GM19099 (cell line): Measurements from ENCODE around the gene RNF144A.

Experiments used
- POLR2A ChIP-seq: IDR thresholded peaks from 3 replicates; pipeline ENCODE4 v1.6.1; 2011; ENCODE audit warnings: low read depth; ENCODE audit not compliant: insufficient read length; ENCODE audit errors: extremely low read depth

Gene RNF144A

DNA sequence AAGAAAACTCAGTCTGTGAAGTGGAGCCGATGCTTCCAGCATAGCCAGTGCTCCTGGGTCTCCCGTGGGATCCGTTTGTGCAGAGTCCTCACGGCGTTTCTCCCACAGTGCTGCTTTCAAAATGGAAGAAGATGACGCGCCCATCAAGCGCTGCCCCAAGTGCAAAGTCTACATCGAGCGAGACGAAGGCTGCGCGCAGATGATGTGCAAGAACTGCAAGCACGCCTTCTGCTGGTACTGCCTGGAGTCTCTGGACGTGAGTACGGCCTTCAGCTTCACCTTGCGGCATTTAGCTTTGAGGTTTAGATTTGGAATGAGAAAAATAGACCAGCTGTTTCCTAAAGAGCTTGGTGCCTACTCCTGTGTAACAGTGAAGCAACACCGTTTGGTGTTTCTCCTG, 107.0 kb downstream of the RNF144A start:
- TF ChIP-seq POLR2A = no peak

DNA sequence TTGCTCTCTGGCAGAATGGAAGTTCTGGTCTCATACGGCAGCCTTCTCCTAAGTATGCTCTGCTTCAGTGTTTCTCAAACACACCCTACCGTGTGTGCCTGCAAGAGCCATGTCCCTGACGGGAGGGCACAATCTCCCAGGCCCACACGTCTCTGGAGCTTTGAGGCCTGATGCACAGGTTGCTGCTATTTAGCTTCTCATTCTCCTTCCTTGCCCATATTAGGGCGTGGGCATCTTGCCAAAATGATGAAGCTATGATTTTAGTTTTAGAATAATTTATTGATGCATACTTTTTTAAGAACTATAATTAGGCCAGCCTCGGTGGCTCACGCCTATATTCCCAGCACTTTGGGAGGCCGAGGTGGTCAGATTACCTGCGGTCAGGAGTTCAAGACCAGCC, 107.9 kb downstream of the RNF144A start:
- no peak for TF ChIP-seq POLR2A

DNA sequence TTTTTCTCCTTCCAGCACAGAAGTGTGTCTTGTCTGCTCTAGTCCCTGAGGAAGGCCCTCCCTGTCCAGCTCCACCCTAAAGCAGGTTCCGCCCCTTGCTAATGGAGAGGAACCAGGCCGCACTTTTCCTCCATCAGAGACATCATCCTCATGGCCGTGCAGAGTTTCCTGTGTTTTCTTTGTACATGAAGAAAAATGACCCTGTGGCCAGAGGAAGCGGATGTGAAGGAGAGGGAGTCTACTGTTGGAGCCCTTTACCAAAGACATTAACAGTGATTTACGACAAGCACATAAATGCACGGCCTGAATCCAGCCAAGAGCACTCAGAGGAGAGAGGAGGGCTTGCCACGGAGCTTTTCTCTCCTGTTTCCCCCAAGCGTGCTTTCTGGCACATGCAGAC, 109.5 kb downstream of the RNF144A start:
- no peak for TF ChIP-seq POLR2A

DNA sequence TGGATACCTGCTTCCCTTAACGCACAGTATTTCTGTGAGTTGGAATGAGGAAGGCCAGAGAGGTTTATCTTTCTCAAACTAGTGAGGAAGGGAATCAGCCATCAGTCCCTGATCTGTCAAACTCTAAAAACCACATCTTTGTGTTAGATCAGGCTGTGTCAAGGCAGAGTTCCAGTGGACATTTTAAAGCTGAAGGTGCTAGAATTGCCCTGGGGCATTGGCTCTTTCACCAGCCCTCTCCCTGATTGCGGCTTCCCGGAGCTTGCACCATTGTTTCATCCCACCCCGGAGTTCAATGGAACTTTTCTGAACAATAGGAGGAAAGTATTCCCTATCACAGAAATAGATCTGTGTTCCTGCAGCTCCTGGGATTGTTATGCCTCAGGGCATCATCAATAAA, 110.2 kb downstream of the RNF144A start:
- TF ChIP-seq POLR2A = no peak

DNA sequence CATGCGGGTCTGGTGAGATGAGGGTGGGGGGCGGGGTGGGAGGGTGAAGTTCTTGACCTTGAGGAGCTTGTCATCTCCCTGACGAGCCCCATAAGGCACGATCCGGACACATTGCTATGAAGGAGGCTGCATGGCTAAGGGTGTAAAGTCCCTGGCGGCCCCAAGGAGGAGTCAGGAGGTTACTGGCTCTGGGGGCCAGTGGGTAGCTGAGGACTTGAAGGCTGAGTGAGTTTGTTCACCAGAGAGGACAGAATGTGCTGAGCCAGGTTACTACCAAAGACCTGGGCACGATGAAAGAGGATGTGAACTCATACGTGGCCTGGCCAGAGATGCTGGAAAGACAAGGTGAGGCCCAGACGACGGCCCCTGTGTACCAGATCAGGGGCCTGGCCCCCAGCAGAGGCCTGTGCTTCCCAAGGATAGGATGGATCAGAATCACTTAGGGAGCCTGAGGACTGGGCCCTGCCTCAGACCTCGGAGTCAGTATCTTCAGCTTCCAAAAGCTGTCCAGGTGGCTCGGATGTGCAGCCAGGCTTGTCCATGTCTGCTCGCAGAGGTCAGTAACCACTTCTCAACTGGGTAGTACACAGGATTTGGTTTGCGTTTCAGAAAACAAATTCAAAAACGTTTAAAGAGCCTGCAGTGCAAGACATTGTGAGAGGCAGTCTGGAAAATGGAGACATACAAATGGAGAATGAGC, 110.9 kb downstream of the RNF144A start:
- TF ChIP-seq POLR2A = no peak

DNA sequence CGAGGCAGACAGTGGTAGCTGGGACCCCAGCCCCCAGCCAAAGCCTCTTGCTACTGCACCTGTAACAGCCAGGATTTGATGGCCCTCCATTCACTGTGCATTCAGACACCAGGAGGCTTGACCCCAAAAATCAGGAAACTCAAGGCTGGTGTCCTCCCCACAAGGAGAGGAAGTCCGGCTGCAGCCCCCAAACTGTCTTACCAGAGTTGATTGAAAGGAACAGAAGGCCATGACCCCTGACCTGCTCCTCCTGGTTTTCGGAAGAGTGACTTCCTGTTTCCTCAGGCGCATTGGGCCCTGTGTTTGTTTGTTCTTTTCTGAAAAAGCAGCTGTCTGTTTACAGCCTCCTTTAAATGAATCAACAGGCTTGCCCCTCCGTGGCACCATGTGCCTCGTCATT, 111.6 kb downstream of the RNF144A start:
- TF ChIP-seq POLR2A = no peak

DNA sequence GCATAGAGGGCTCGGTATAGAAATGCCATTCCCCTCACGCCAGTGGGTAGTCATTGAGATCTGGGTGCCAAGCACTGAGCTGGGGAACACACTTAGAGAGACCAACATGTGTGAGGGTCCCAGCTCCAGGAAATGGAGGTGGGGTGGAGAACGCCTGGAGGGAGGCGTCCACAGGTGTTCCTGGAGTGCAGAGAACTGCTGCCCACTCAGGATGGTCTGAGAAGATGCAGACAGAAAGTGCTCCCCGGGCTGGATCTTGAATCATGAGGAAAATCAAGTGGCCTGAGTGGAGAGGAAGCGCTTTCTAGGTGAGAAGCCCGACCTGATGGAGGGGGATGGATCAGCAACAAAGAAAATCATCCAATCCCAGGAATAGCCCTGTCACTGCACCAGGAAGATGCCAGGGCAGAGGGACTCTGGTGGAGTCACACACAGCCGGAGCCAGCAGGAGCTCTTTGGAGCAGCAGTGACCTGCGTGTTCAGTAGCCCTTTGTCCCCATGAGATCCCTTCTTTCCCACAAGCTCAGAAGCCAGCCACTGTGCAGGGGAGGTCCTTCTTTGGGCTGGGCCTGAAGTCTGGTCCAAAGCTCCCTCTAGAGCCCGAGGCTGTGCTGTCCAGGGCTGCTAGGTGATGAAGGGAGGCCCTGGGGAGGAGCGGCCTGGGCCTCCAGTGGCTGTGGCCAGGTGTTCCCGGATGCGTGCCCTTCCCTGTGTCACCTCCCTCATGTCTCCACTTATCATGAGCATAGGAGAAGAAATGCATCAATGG, 112.3 kb downstream of the RNF144A start:
- TF ChIP-seq POLR2A = no peak

DNA sequence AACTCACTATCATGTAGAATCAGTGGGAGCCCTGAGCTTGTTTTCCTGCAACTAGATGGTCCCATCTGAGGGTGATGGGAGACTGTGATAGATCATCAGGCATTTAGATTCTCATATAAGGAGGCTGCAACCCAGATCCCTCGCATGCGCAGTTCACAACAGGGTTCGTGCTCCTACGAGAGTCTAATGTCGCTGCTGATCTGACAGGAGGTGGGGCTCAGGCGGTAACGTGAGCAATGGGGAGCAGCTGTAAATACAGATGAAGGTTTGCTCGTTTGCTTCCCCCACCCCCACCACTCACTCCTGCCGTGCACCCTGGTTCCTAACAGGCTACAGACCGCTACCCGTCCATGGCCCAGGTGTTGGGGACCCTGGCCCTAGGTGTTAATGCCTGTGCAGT, 113.6 kb downstream of the RNF144A start:
- no peak for TF ChIP-seq POLR2A

DNA sequence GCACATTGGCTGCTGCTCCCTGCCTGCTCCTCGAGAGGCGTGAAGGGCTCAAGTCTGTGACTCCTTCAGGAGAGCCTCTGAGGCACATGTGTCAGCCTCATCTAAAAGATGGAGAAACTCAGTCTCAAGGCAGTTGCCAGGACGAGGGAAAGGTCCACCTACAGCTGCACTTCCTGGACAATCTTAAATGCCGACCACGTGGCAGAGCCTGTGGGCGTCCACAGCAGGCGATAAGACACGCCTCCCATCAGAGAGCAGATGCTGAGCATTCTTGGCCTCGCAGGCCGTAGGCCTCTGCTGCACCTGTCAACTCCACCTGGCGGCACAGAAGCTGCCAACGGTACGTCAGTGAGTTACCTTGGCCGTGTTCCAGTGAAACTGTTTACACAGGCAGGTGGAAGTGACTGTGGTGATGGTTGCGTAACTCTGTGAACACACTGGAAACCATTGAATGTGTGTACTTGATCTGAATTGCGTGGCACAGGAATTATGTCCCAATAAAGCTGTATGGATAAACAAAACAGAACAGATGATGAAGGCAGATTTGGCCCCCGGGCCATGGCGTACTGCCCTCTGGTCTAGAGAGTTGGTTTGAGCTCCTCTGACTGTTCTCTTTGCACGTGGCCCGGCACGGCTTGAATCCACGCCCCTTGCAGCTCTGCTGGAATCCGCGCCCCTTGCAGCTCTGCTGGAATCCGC, 114.5 kb downstream of the RNF144A start:
- TF ChIP-seq POLR2A = no peak

DNA sequence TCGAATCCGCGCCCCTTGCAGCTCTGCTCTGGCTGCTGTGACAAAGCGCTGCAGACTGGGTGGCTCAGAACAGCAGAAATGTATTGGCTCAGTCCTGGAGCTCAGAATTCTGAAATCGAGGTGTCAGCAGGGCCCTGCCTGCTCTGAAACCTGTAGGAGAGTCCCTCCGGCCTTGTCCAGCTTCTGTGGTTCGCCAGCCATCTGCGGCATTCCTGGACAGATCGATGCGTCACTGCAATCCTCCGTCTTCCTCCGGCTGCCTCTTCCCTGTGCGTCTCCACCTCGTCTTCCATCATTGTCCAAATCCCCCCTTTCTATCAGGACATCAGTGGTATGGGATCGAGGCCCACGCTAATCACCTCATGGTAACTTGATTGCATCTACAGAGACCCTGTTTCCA, 115.2 kb downstream of the RNF144A start:
- no peak for TF ChIP-seq POLR2A

DNA sequence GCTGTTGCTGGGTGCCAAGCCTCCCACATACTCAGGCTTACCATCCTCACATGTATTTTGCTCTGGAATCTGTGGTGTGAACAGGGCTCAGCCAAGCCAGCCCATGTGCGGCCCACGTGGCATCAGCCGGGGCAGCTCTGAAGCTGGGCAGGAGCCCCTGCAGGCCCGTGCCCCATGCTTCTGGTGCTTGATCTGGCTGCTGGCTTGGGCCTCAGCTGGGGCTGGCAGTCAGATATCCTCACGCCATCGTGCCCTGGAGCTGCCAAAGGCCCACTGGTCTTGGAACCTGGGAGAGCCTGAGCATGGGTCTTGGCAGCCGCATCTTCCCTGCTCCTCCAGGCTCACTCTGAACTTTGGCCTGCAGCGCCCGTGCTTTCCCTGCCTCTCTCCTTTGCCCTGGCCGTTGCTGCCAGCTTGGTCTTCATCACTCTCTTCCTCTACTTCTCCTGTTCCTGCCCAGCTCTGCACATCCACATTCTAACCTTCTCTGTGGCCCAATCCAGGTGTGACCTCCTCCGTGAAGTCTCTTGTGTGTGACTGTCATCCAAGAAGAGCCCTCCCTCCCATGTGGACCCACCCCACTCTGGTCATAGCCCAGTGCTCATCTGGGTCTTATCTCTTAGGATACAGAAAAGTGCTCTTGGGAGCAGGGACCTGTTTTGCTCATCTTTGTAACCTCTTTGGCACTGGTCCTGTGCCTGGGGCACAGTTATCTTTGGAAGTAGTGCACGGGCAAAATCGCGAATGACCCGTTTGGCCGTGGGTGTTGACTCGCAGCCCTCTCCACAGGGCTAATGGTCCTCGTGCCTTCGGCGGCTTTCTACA, 116.1 kb downstream of the RNF144A start:
- TF ChIP-seq POLR2A = no peak

DNA sequence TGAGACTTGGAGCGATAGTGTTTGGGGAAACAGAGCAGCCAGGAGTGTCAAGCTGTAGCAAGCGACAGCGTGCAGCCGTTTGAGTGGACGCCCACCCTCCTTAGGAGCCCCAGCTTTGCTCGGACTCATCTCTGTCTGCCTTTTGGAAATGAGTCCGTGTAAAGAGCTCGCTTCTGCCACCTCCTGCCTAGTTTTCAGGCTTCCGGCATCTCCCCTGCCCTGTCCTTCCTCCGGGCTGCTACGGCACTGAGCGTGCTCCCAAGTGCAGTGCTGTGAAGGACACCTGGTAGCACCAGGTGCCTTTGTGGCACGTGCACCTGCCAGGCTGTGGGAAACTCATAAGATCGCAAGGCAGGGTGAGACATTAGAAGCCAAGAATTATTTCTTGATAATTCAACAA, 117.1 kb downstream of the RNF144A start:
- TF ChIP-seq POLR2A = no peak

DNA sequence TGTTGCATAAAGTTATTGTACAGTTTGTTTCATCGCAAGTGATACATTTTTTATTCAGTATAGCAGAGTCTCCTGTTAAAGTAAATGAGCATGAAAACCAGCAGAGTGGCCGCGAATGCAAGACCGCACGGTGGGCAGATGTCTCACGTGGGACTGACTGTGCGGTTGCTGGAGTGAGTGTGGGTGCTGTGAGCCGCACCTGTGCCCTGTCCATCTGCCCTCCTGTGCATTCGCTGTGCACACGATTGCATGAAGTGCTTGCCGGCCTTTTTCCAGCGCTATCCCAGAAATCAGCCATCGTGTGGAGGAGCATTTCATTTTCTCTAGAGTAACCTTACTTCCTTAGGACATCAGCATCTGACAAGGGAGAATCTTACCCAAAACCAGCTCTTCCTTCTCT, 118.7 kb downstream of the RNF144A start:
- TF ChIP-seq POLR2A = no peak

DNA sequence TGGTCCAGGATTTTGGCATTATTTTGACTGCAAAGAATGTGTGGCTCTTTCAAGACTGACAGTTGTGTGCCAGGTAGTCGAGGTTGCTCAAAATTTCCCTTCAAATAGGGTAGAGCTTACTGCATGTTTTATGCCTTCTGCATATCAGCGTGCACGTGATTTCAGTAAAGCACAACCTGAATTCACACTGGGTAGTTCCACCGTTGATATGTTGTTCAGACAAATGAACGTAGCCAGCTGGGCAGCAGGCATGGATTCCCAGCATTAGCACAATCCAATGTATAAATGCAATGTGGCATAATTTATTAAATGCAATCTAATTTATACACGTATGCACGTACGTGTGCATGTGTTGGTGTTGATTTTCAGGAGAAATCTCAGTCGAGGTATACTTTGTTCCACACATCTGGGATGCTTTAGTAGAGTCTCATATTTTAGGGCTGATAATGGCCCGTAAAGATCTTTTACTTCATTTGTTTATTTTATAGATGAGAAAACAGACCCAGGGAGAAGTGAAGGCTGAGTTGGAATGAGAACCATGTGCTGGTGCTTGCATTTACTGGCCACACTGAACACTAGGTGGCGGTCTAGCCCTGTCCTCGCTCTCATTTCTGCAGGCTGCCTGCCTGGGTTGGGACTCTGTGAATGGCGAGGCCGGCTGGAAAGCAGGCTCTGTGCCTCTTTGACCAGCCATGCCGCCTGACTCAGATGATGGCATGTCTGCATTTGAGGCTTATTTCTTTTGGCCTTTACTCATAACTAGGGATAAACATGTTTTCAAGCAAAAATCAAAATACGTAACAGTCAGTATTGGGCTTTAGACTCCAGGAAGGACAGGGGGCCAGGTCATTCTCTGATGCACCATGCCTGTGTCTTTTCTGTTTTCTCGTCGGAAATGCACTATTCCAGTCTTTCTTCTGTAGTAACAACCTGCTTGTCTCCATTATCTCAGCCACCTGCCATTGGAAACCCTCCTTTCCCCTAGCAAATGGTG, 120.4 kb downstream of the RNF144A start:
- TF ChIP-seq POLR2A = no peak

DNA sequence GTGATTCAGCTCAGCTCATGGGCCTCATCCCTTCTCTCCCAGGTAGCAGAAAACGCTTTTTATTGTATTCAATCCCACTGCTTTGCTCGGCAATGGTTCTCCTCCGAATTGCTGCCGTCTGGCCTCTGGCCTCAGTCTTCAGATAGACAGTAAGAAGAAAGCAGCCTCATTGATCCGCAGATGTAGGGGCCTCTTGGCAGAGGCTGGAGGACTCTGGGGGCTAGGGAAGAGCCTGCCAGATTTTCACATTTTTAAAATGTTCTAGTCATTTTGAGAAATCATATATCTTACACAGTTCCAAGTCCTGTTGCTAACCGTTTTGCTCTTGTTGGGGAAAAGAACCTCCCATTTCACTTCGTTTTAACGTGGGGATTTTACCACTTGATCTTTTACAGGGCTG, 123.3 kb downstream of the RNF144A start:
- no peak for TF ChIP-seq POLR2A

DNA sequence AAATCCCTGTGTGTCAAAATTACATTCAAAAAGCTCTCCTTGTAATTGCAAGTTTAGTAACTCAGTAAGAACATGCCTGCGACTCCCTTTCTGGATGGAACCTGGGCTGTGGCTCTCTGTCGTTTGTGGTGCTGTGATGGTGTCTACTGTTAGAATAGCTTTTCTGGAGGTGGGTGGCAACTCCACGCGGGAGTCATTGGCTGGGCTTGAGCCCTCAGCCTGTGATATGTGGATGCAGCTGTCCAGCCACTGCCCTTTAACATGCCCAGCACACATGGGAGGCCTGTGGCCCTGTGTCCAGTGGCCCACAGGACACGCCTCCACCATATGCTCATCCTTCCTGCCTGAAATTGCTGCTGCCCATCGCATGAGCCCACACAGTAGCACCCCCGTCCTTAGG, 124.2 kb downstream of the RNF144A start:
- no peak for TF ChIP-seq POLR2A
